HG03565 (cell line): ENCODE data around the gene SZT2.
"Not testable (repeated sequence)": the region's sequence is repeated elsewhere in the genome, so short reads cannot be mapped to it uniquely, and the experiment has no call there.

Experiments used
- ATAC-seq: cut with Tn5 transposase; IDR thresholded peaks from one replicate; pipeline ENCODE4 v1.9.1; 2021; ENCODE audit warnings: mild to moderate bottlenecking, moderate library complexity; ENCODE audit not compliant: unreplicated experiment

SZT2 gene

DNA sequence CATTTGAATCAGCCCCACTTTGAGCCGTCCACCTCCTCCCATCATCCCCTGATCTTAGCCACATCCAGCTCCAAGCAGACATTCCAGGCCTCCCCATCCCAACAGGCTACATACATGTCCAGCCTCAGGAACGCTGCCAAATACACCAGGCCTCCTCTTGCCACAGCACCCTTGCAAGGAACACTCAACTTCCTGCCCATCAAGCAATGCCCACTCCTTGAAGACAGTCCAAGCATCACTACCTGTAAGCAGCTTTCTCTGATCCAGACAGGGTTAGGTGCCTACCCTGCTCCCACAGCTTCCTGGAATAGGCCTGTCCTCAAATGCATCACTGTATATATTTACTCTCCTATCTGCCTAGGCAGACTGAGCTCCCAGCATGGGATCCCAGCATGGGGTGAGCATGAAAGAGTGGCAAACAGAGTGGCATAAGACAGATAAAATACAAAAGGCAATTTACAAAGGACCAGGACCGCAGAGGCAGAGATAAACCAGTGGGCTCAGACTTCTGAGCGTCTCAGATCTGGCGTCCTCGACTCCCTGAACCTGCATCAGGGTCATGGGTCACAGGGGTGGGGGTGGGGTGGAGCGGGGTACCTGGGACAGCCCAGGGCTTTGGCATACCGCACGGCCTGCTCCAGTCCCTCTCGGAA, 63.2 kb downstream of the SZT2 start:
- no peak for ATAC-seq

DNA sequence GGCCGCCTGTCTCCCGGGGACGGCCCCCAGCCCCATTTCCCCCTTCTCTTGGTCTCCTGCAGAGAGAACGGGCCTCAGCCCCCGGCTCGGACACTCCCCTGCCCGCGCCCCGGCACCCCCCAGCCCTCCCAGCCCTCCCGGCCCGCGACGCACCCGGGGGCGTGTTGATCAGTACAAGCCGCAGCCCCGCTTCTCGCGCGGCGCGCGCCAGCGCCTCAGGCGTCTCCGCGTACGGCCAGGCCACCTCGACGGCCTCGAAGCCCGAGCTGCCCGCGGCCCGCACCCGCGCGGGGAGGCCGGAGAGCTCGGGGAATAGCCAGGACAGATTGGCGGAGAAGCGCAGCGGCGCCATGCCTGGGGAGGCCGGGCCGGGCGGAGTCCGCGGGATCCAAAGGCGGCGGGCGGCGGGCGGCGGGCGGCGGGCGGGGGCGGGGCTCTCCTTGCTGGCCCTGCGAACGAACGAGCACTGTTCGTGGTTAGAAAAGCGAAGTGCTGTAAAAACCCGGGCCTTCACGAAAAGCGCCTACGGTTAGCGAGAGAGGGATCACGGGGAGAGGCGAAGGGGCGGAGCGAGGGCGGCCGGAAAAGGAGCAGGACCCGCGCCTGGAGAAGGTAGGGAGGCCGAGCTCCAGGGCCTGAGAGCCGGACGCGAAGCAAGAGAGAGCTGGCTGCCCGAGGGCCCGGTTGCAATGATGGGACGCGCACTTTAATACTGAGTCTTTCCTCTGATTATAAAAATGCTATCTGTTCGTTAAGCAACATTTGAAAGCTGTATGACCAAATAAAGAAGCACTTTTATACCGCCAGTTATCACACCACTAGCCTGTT, 64.0 kb downstream of the SZT2 start, which contains the start of gene HYI:
Gene HYI (minus strand): TSS at position 490 of the 828 bp plus-strand sequence. CDS start 138 bp downstream, at position 352.
- ATAC-seq = no peak

DNA sequence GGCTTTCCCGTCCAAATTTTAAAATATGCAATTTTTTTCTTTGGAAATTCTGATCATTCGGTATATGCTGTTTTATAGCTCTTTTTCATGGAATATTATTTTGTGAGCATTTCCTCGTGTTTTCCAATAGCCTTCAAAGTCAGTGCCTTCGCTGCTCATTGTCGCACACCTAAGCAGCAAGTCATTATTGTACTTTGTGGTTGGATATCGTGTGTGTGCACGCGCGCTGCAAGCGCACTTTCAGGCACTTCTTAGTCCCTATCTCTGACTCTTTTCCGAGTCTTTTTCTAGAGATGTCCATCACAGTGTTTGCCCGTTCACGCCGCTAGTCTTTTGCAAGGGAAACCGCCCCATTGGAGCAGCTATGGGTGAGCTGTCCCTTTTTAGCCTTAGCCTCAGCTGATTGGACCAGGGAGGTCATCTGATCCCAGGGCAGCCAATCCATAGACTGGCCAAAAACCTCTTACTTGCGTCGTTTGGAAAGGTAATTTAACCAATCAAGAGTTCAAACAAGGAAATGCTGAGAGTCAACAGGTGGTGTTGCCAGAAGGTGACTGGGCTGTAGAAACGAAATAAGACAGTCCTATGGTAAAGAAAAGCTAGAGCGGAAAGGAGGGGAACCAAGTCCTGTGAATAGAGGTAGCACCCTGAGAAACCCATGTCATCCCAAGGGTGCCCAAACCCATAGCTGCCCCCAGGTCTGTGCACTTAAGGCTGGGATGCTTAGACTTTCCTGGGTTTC, 64.7 kb downstream of the SZT2 start:
- peak; percentile 59 for ATAC-seq

DNA sequence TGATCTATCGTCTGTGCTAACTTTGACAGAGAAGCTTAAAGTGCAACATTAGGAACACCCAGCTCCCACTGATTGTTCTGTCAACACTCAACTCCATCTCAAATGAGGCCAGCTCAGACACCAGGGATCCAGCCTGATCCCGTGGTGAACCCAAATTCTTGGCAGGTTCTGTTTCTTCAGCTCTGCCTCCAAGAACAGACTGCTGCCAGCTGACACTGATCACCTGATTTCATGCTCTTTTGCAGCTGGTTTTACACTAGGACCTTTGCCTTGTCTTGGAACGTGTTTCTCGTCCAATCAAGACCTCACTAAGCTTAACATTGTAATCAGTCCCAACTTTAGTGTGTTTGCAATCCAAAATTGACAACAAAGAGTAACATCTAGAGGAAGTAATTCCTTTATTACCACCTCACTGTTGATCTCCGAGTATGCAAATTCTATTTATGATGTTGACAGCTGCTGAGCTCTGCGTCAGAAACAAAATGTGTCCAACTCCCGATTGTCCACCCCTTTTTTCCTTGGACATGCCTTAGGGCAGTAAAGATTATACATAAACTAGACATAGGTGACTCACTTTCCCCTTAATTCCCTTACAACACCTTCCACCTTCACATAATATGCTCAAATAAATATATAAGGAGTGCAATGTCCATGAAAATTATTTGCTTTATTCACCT, 65.7 kb downstream of the SZT2 start:
- ATAC-seq = no peak

DNA sequence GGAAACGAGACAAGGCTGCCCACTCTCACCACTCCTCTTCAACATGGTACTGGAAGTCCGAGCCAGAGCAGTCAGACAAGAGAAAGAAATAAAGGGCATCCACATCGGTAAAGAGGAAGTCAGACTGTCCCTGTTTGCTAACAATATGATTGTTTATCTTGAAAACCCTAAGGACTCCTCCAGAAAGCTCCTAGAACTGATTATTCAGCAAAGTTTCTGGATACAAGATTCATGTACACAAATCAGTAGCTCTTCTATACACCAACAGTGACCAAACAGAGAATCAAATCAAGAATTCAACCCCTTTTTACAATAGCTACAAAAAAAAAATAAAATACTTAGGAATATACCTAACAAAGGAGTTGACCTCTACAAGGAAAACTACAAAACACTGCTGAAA, 68.7 kb downstream of the SZT2 start:
- ATAC-seq = not testable (repeated sequence)

DNA sequence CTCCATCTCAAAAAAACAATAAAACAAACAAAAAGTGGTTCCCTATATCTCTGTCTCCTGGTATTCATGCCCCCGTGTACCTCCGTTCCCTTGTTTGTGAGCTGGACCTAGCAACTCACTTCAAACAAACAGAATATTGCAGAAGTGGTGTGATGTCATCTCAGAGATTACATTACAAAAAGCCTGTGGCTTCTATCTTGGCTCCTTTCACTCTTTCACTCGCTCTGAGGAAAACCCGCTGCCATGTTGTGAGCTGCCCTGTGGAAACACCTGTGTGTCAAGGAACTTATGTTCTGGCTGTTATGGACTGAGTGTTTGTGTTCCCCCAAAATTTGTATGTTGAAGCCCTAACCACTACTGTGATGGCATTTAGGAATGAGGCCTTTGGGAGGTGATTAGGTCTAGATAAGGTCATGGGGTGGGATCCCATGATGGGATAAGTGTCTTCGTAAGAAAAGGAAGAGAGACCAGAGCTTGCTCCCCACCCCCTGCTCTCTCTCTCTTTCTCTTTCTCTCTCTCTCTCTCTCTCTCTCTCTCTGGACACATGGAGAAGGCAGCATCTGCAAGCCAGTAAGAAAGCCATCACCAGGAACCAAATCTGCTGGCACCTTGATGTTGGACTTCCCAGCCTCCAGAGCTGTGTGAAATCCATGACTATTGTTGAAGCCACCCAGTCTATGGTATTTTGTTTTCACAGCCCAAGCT, 71.4 kb downstream of the SZT2 start:
- no peak for ATAC-seq

DNA sequence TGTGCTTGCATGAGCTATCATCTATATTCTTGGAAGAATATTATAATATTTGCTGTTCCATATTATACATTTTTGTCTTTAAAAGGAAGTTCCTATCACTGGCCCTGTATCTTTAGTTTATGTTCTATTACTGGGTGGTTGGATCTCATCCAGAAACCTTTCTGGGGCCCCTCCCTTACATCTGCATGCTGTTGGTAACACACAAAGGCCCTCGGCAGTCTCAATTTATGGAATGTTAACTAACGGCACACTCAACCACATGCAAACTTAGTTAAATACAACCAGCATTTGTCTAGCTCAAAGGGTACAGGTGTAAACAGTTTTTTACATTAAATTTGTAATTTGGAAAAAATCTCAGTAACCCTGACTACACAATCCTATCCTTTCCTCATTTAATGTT, 73.8 kb downstream of the SZT2 start:
- no peak for ATAC-seq

DNA sequence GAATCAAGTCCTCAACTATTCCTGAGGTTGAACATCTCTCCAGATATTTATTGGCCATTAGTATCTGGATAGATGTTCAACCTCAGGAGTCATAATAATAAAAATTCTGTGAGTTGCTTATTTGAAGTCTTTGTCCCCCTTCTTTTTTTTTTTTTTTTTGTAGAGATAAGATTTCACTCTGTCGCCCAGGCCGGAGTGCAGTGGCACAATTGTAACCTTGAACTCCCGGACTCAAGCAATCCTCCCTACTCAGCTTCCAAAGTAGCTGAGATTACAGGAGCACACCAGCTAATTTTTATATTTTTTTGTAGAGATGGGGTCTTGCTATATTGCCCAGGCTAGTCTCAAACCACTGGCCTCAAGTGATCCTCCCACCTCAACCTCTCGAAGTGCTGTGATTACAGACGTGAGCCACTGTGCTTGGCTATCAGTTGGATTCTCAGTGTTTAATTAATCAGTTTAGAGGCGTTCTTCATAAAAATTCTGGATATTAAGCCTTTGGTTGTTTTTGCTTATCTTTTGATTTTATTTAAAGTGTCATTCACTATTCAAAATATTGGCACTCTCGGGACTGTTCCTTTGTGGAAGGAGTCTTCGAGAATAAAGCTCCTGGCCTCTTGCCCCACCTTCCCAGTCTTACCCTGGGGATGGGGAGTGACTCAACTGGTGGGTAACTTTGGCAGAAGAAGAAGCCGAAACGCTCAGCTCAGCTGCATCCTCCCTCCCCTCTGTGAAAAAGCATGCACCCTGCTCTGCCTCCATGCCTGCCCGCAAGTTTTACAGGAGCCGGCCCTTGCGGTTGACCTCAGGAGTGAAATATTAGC, 75.2 kb downstream of the SZT2 start:
- ATAC-seq = no peak

DNA sequence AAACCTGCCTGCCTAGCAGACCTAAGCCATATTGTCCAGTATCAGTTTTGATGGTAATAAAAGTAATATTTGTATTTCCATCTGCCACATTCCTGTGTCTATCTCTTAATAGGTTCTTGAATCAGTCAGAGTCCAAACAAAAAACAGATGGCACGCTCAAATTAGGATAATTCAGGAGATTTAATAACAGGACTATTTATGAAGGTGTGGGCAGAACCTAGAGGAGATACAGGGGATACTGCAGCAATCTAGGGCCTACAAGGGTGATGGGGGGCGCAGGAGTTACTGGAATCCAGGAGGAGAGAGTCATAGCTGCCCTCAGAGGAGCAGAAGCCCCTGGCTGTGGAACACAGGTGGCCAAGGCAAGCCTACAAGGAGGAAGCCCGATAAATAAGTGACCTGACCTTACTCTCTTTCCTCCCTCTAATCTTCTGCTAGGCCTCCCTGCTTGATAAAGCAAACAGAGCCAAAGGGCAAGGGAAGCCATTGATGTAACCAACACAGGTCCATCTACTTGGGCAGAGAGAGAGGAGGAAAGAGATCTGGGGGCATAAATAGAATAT, 75.9 kb downstream of the SZT2 start:
- no peak for ATAC-seq

DNA sequence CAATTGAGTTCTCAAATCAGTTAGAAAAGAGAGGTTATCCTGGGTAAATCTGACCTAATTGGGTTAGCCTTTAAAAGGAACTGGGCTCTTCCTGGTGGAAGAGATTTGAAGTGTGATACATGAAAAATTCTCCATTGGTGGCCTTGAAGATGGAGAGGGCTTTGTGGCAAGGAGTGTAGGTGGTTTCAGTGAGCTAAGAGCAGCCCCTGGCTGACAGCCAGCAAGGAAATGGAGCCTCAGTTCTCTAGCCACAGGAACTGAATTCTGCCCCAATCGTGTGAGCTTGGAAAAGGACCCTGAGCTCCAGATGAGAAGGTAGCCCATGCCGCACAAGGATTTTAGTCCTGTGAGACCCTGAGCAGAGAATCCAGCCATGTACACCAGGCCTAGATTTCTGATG, 76.7 kb downstream of the SZT2 start:
- no peak for ATAC-seq

DNA sequence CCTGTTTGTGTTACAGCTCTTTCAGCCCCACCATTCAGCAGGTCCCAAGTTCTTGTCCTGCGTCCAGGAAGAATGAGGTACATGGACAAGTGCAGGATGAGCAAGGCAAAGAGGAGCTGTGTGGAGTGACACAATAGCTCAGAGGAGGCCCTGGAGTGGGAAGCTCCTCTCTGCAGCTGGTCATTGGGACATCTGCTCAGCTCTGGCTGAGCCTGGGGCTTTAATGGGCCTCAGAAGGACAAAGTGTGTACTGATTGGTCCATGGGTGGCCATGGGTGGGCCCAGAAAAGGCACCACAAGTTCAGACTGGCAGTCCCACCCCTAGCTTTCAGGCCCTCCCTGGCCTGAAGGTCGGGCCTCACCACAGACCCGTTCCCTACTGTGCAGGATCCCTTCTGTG, 78.7 kb downstream of the SZT2 start:
- no peak for ATAC-seq

DNA sequence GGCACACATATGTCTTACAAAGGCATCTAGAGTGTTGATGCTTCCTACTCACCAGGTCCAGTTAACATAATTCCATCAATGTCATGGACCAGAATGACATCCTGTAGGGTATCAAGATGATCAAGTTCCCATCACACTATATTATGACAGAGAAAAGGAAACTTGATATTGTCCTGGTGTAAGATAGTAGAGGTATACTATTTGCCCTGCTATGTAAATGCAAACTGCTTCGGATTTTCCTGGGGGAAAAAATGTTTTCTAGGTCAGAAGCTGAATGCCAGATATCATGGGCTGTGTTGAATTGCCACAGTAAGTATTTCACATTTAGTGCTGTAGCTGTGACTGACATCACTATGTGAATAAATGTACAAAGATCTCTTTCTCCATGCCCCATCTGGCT, 80.2 kb downstream of the SZT2 start:
- ATAC-seq = no peak

DNA sequence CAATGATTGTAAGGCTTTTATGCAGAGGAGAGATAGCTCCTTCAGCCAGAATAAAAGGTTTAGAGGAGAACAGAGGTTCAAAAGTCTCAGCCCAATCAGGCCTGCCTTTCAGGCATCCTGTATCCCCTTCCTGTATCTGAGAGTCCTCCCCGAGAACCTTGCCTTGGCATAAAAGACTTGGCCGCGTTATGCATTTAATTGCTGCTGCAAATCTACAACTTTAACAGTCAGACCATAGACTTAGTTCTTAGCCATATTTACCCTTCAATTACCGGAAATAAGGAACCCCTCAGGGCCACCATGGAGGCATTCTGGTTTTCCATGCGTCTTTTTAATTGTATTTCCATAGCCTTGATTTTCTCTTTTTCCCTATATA, 82.4 kb downstream of the SZT2 start:
- ATAC-seq = no peak

DNA sequence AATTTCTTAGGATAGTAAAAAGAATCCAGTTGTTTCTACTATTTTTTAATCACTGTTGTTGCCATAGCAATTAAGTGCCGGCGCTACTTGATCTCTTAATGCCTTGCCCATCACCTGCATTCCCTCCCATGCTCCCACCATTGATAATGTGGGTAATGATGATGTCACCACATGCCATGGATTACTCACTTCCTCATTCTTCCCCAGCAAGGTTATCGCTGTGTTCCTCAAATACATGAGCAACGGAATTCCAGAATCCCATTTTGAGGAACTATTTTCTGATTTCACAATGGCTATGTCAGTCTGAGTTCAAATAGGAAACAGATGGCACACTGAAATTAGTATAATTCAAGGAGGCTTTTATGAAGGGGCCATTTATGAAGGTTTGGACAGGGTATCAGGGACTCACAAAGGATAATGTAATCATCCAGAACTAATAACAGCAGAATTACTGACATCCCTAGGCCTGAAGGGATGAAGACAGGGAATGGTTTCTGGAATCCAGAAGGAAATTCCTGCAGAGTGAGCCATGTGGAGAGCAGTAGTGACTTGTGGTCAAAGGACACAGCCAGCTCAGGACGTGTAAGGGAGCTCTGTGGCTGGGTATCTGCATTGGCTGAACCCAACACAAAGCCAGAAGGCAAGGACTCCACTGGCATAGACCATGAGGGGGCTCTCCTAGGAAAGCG, 82.9 kb downstream of the SZT2 start:
- ATAC-seq = not testable (repeated sequence)

DNA sequence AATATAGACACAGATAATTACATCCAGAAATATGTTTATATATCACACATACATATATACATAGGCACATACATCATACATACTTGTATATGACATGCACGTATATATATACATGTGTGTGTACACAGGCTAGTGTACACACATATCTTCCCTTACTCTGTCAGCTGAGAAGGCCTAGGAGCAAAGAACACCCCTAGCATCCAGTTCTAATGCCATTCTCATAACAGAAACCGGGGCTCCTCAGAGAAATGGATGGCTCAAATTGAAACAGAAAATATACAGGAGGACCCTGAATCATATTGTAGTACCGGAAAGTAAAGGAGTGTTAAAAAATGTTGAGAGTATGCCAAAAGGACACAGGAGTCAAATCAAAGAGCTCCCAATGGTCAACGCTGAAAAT, 83.8 kb downstream of the SZT2 start:
- ATAC-seq = no peak

DNA sequence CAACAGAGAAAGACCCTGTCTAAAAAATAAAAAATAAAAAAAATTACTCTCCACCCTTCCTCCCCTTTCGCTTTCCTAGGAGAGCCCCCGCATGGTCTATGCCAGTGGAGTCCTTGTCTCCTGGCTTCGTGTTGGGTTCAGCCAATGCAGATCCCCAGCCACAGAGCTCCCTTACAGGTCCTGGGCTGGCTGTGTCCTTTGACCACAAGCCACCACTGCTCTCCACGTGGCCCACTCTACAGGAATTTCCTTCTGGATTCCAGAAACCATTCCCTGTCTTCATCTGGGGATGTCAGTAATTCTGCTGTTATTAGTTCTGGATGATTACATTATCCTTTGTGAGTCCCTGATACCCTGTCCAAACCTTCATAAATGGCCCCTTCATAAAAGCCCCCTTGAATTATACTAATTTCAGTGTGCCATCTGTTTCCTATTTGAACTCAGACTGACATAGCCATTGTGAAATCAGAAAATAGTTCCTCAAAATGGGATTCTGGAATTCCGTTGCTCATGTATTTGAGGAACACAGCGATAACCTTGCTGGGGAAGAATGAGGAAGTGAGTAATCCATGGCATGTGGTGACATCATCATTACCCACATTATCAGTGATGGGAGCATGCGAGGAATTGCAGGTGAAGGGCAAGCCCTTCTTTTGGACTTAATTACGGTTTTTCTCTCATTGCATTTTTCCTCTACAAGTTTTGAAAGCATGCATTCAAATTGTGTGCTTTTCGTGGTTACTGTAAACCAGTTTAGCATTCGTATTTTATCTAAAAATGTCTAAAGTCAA, 86.1 kb downstream of the SZT2 start:
- ATAC-seq = not testable (repeated sequence)

DNA sequence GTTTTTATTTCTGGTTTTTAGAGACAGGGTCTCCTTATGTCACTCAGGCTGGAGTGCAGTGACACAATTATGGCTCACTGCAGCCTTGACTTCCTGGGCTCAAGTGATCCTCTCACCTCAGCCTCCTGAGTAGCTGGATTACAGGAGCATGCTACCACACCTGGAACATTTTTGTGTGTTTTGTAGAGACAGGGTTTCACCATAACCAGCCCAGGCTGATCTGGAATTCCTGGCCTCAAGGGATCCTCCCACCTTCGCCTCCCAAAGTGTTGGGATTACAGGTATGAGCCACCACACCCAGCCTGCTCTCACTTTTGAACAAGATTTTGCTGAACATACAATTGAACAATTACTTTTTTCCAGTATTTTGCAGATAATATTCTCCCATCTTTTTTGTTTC, 88.0 kb downstream of the SZT2 start:
- ATAC-seq = no peak

DNA sequence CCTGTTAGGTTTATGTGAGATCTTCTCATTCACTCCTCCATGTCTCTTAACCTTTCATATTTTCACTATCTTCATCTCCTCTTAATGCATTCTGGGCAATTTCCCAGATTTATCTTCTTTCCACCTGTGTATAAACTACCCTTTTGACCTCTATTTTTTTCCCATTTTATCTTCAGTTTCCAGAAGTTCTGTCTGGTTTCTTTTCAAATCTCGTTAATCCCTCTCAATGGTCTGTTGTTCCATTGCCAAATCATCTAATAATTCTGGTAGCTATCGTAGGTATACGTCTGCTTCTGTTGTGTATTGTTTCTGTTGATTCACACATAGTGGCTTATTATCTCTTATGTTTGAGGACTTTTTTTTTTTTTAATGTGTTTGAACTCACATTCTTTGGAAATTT, 89.7 kb downstream of the SZT2 start:
- no peak for ATAC-seq
